Measurements from ENCODE around the gene SMYD5.
A peak's percentile ranks its signal among the peaks of the same experiment; 100 is the strongest.

SMYD5 gene

DNA sequence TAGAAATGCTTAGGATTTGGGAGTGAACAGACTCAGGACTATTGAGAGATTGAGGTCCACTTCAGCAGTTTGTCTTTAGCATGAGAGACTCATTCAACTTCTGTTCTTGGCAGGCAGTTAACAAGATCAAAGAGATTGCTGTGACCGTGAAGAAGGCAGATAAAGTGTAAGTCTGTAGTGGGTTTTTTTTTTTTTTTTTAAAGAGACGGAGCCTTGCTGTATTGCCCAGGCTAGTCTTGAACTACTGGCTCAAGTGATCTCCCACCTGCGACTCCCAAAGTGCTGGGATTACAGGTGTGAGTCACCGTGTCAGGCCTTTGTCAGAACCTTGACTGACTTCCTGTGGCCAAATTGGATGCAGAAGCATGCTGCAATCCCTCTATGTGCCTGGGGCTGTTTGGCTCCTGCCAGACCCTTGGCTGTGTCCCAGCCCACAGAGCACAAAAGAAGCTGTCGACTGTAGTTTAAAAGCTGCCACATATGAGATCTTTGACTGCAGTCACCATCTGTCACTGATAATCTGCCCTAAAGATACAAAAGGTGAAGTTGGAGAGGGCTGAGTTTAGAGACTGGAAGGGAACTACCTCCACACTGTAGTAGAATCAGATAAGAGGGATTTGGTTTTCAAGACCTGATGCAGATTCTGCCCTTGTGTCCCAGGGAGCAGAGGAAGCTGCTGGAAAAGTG is 30.0 kb downstream of the SMYD5 start:
- peak; percentile 39 to 82 for DNase-seq

DNA sequence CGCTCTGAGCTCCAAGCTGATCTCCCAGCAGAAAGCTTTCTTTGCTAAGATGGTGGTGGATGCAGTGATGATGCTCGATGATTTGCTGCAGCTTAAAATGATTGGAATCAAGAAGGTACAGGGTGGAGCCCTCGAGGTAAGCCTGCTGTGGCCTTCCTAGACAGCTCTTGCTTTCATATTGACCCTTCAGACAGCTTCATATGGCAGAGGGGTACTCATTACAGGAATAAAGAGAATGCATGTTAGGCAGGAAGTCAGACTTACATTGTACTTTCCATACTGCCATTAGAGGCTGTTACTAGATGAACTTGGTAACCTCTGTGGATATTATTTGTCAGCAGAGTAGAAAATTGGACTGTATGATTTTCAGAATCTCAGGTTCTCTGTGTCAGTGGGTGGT is 30.5 kb downstream of the SMYD5 start:
- no peak for DNase-seq

DNA sequence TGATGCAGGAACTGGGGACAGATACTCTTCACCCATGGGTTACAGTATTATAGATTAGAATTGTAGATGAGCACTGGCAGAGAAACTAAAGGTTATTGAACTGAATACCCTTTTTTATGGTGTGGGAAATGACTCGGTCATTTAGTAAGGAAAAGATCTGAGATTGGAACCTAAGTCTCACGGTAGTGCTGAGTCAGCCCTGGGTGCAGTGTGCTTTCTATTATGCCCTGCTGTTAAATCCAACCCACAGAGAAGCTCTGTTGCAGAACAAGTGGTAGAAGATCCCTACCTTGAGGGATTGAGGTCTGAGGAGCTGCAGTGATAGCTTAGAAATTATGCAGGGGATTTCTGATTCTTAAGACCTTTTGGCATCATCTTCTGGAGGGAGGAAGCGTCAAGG is 32.8 kb downstream of the SMYD5 start:
- no peak for DNase-seq

DNA sequence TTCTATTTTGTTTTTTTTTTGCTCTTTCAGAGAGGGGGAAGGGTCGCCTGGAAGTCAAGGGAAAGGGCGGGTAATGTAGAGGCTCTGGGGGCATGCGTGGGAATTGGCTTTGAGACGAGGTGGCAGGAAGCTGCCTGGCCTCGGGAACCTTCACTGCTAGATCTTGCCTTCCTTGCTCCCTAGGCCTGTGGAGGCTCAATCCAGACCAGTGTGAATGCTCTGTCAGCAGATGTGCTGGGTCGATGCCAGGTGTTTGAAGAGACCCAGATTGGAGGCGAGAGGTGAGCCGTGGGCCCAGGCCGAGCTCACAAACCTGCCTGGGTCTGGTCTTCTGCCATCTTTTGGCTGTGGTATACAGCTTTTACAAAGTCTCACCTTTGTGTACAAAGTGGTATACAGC is 35.6 kb downstream of the SMYD5 start:
- no peak for DNase-seq

DNA sequence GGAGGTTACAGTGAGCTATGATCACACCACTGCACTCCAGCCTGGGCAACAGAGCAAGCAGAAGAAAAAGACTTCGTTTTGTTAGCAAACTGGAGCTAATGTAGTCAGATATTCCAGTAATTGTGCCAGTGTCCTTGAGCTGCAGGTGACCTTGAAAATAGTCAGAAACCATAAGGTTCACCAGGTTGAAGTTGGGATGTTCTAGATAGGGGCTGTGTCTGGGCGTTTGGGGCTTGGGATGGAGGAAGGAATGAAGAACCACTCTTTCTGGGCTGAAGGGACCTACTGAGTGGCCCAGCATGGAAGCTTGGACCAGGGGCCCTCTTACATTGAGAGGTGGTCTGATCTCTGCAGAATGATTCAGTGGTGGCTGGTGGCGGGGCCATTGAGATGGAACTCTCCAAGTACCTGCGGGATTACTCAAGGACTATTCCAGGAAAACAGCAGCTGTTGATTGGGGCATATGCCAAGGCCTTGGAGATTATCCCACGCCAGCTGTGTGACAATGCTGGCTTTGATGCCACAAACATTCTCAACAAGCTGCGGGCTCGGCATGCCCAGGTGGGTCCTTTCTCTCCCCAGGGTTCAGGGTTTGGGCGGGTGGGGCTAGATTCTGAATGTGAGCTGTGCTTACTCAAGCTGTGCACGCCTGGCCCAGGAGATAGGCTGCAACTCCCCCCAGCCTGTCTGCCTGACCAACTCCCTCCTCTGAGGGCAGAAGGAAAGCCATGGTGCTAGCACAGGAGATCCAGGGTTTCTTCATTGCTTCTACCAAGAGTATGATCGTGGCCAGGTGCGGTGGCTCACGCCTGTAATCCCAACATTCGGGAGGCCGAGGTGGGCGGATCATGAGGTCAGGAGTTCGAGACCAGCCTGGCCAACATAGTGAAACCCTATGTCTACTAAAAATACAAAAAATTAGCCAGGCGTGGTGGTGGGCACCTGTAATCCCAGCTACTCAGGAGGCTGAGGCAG is 37.1 kb downstream of the SMYD5 start:
- no peak for DNase-seq

DNA sequence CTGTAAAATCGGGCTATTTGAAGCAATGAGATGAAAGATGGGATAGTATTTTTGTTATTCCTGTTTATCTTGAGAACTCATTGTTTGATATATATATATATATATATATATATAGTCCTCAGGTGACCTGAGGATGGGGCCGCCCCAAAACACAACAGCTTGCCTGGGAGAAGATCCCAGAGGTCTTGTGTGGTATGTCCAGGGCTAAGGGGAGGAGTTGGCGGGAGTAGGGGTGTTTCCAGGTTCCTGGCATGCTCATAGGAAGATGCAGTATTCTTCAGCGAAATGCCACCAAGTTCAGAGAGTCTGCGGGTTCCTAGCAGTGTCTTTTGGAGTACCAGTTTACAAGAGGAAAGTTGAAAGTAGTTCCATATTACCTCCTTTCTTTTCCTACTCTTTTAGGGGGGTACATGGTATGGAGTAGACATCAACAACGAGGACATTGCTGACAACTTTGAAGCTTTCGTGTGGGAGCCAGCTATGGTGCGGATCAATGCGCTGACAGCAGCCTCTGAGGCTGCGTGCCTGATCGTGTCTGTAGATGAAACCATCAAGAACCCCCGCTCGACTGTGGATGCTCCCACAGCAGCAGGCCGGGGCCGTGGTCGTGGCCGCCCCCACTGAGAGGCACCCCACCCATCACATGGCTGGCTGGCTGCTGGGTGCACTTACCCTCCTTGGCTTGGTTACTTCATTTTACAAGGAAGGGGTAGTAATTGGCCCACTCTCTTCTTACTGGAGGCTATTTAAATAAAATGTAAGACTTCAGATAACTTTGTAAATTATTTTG is 38.4 kb downstream of the SMYD5 start:
- DNase-seq: no peak

DNA sequence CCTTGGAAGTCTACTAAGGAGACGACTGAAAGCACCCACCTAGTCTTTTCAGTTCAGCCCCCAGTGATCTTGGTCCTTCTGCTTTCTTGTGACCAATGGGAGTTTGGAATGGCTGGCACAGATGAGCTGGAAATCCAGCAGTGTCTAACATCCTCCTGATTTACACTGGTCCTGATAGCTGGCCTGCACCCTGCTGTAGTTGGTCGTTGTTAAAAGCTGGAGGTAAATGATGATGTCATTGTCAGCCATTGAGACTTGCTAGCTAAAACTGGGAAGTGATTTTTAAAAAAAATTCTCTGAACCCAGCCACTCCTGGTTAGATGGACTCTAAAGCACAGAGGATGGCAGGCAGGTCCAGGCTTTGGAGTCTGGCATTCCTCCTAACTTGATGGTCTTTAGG is 39.4 kb downstream of the SMYD5 start:
- no peak for DNase-seq

DNA sequence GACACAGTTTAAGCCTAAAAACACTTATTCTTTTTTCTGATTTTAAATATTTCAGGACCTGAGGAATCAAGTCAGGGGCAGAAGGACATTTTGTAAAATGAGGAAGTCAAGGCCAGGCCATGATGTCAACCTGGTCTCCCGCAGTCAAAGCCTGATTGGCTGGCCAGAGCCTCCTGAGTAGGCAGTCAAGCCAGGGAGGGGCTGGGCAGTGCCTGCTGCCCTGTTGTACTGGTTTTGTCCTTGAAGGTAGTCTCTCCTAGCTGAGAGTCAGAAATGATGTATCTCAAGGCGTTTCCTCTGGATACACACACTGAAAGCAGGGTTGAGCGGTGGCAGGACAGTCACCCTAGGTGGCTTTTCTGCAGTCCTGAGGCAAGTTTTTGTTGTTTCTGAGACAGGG is 39.9 kb downstream of the SMYD5 start:
- DNase-seq: no peak

DNA sequence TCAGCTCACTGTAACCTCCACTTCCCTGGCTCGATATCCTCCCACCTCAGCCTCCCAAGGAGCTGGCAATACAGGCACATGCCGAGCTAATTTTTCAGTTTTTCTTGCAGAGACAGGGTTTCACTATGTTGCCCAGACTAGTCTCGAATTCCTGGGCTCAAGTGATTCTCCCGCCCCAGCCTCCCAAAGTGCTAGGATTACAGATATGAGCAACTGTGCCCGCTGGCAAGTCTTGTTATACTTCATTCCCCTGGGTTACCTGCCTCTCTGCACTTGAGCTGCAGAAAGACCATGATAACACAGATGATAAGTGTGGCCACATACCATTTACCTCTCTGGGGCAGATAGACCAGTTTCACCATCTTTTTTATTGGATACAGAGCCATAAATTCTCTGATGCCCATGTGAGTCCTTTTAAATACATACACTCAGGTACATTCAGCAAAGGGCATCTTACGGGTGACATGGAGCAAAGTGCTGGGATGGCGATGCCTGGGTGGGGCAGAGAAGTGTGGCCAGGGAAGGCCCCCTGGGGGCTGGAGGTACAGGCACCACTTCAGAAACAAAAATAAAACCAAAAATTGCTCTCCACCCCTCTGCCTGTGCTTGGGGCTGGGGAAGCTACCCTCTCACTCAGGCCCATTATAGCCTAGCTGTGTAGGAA is 40.4 kb downstream of the SMYD5 start:
- DNase-seq: no peak

DNA sequence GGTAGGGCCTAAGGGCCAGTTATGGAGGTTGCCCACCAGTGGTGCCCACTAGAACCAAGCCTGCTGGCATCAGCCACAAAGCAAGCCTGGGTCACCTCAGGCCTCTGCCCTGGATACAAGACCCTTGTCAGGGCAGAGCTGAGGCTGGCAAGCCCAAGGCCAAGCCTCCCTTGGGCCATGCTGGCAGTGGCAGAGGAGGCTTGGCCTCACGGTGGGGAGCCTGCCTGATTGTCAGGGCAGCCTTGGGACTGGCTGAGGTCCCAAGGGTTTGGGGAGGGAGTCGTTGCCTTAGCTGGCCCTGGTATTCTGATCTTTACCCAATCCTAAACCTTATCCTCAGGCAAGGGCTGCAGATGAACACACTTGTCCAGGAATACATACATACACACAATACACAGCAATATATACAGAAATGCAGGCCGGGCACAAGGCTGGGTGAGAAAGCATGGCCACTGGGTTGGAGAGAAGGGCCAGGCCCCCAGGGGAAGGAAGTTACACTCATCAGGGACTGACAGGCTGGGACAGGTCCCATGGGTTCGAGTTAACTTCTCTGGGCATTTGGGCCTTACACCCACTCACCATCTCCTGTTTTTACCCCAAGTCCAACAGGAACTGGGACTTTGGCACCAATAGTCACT is 41.1 kb downstream of the SMYD5 start:
- DNase-seq: no peak

DNA sequence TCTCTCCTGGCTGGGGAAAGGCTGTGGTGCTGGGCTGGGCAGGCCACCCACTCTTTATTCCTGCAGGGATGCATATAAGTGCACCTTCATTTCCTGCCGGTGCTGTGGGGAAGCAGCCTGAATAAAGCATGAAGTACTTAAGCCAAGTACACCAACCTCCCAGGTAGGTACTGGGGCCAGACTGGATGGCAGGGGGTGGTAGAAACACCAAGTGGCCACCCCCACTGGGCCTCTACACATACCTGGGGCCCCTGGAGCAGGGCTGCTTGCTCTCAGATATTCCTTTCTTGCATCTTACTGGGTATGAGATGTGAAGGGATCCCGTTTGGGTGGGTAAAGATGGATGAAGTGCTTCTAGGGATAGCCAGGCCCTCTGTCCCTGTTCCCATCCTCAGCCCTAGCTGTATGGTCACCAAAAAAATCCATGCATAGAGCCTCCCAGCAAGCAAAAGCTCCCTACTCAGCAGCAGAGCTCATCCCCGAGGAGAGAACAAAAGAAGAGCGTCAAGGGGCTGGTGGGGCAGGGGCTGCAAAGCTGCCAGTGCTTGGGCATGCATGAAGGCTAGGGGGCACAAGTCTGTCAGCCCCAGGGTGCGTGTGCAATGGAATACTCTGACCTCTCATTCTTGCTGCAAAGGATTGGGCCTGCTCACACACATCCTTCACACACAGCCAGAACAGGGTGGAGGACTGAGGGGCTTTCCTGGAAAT is 42.0 kb downstream of the SMYD5 start:
- no peak for DNase-seq

DNA sequence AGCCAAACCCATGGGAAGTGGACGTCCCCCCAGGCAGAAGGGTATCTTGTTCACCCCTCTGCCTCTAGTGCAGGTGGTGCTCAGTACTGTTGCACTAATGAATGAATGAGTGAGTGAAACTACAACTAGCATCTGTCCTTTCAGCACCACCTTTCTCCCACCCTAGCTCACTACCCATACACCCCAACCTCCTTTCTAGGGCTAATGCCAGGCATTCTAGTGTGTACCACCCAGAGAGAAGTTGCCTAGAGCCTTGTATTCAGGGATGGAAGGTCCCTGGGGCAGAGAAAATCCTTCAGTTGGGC is 42.5 kb downstream of the SMYD5 start:
- DNase-seq: no peak

DNA sequence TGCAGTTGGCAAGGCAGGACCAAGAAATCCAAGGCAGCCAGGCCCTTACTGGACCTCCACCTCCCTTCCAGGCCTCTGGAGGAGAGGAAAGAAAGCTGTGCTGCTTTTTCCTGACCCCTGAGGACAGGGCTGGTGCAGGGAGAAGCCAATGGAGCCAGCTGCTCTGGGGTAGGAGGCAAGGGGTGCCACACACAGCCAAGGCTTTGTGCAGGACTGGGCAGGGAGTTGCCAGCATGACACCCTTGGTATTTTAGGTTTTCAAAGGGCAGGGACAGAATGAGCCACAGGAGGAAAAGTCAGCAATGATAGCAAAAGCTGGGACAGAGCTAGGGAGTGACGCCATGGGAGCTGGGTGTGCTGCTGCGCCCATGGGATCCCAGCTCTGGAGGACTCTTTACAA is 43.0 kb downstream of the SMYD5 start:
- no peak for DNase-seq

DNA sequence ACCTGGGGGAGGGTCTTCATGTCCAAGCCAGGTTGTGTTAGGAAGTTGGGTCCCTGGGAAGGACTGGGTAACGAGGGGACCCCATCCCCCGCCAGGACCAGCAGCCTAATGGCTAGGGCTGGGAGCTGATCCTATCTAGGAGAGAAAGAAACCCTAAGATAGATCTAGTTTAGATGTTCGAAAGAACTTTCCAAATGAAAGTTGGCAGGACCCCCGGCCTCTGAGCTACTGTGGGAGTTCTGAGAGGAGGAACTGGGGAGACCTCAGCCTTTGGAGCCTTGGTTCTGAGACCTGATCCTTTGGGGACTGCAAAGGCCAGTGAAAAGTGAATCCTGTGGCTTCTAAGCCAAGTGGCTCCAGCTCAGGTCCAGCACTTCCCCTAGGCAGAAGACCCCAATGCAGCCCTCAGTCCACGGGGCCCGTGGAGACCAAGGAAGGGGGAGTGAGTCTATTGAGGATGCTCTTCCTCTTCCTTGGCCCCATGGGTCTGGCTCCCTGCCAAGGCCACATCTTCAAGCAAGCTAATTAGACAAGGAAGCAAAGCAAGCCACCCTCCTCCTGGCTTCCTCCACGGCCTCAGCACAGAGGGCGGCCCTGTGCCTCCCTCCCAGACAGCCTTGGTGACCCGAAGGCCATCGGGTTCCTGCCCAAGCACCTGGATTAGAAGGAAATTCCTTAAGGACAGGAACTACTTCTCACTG is 43.5 kb downstream of the SMYD5 start:
- DNase-seq: no peak

DNA sequence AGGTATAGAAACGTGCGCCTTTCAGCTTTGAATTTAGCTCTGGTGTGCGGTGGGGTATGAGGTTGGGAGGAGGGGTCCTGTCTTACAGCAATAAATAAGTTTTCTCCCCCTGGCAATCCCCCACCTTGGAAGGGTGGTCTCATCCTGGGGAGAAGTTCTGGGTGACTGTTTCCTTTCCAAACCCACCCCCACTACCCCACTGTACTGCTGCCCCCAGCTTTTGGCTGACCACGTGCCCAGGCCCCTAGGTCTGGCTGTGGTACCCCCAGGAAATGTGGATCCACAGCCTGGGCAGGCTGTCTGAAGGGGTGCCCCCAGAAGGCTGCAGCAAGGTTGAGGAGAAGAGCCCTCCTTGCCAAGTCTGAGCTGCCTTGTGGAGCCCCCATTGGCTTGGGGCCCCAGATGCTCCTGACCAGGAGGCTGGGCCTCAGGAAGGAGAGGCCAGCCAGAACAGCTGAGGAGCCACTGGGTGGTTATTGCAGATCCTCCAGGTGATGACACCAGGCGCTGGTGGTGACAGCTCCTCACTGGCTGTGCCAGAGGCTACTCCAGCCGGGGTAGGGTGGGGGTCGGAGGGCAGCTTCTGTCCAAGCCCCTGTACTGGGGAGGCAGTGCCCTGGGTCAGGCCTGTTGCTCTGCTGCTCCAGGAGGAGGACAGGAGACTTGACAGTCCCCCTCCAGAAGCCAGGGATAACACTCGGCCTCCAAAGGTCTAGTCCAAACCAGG is 44.3 kb downstream of the SMYD5 start:
- no peak for DNase-seq

DNA sequence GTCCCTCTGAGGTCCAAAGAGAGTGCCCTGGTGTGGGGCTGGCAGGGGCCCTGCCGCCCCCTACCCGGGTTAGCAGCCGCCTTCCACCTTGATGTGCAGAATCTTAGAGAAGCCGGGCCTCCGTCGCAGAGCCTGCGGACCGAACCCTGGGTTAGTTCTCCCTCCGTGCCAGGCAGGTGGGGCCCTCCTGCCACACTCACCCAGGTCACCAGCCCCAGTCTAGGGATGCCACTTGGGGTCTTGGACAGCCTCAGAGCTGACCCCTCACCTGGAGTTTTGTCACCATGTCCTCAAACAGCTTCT is 44.8 kb downstream of the SMYD5 start:
- DNase-seq: no peak

DNA sequence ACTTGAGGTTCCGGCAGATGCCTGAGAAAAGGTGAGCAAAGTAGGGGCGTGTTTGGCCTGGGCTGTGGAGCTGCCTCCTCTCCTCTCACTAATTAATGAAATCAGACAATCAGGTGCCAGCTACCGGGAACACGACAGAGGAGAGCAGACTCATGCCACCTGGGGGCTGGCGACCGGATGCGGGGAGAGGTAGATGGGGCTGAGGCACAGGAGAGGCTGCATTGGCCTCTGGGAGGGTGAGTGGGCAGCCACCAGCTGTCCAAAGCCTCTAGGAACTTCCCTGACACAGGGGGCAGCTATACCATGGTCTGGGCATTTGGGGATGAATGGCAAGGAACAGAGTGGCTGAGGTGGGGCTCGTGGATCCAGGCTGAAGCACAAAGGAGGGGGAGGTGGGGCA is 45.2 kb downstream of the SMYD5 start:
- no peak for DNase-seq

DNA sequence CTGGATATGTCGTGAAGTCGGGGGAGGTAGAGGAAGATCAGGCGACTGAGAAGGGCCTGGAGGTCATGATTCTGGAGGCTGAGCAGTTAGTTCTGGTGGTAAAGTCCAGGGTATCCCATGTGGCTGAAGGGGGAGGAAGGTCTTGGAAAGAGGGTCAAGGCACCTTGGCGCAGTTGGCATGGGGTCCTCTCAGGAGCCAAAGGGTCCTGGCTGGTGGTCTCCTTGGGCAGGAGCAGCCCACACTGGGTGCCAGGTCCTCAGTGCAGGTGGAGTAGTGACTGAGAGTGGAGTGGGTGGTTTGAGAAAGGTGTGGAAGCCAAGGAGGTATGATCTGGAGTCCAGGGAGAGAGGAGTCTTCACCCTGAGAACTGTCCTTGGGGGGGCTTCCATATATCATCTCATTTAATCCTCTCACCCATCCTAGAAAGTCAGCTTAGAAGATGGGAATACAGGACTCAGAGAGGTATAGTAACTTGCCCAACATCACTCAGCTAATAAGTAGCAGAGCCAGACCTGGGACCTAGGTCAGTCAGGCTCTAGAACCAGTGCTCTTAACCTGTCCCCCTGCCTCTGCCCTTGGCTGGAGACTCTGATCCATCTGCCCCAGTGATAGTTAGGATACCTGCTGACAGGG is 45.8 kb downstream of the SMYD5 start:
- DNase-seq: no peak

DNA sequence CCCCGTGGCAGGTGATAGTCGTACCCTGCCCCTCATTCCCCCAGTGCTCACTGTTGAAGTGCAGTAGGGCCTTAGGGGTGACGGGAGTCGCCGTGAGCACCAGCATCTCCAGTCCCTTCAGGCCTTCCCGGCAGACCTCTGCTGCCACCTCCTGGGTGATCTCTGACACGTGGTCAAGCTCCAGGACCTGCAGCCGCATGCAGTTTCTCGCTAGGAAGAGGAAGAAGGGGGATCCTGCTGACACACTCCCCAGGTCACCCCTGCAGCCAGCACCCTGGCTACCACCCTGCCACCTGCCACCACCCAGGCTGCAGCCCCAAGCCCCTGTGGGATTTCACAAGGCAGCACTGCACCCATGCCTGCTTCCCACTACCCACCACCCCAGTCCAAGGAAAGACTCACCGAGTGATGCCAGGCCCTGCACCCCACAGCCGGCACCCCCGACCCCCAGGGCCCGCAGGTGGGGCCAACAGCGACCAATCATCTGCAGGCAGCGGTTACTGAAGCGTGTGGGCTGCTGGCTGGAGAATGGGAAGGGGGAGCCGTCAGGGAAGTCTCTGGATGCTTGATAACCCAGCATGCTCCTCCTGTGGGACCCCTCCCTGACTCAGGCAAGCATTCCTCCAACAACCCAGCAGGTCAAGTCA is 46.4 kb downstream of the SMYD5 start:
- no peak for DNase-seq
